ENCODE results near the gene SLC39A11.

Gene SLC39A11

DNA sequence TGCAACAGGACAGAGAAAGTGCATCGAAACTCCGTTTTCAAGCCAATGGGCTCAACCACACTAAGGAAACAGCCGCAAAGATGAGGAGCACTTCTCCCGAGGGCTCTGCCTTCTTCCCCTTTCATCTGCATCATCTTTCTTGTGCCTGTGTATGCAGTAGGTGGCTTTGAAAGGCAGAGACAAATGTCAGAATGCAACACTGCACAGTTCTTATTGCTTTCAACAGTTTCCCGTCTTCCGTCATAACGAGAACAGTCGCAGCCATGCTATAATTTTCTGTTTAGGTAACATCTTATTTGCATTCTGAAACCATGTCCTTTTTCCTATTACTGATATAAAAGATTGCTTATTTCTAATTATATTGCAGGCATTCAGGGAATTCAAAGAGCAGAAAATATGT, 205.2 kb downstream of the SLC39A11 start:
- H3K36me3 Mint-ChIP-seq (ENCODE audit: low read depth) = peaks cover 3% of the 10 kb centered on the region
- H3K4me3 Mint-ChIP-seq = no peak overlapping the region
- H3K9me3 Mint-ChIP-seq = peaks cover 2% of the 10 kb centered on the region
- H3K27ac Mint-ChIP-seq = no peak overlapping the region
- TF ChIP-seq, protein P1, sequence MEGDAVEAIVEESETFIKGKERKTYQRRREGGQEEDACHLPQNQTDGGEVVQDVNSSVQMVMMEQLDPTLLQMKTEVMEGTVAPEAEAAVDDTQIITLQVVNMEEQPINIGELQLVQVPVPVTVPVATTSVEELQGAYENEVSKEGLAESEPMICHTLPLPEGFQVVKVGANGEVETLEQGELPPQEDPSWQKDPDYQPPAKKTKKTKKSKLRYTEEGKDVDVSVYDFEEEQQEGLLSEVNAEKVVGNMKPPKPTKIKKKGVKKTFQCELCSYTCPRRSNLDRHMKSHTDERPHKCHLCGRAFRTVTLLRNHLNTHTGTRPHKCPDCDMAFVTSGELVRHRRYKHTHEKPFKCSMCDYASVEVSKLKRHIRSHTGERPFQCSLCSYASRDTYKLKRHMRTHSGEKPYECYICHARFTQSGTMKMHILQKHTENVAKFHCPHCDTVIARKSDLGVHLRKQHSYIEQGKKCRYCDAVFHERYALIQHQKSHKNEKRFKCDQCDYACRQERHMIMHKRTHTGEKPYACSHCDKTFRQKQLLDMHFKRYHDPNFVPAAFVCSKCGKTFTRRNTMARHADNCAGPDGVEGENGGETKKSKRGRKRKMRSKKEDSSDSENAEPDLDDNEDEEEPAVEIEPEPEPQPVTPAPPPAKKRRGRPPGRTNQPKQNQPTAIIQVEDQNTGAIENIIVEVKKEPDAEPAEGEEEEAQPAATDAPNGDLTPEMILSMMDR (IDR thresholded peaks at IDR 0.05) = no peak
- no peak for DNase-seq
- no peaks in the 10 kb centered on the region for H3K4me1 Mint-ChIP-seq
- H3K27me3 Mint-ChIP-seq (ENCODE audit: low read depth, poor library complexity) = peaks cover 7% of the 10 kb centered on the region

DNA sequence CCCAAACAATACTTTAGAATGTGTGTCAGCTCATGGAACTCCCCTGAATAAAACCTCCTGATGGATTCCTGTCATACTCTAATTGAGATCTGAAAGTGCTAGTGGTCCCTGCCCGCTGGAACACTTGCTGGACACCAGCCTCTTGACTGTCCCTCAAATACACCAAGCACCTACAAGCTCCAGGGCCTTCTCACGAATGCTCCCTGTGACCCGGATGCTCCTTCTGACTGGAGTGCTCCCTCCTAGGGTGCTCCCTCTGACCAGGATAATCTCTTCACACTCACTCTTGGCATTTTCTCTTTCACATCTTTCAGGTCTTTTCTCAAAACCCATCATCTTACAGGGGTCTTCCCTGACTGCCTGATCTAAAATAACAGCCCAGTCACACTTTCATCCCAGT, 205.9 kb downstream of the SLC39A11 start:
- H3K4me1 Mint-ChIP-seq = no peaks in the 10 kb centered on the region
- no peak for DNase-seq
- H3K27me3 Mint-ChIP-seq (ENCODE audit: low read depth, poor library complexity) = peaks cover 7% of the 10 kb centered on the region
- H3K9me3 Mint-ChIP-seq = peaks cover 6% of the 10 kb centered on the region
- H3K36me3 Mint-ChIP-seq (ENCODE audit: low read depth) = peaks cover 6% of the 10 kb centered on the region
- no peak overlapping the region for H3K4me3 Mint-ChIP-seq
- TF ChIP-seq, protein P1 (IDR thresholded peaks at IDR 0.05) = no peak
- H3K27ac Mint-ChIP-seq = no peak overlapping the region

DNA sequence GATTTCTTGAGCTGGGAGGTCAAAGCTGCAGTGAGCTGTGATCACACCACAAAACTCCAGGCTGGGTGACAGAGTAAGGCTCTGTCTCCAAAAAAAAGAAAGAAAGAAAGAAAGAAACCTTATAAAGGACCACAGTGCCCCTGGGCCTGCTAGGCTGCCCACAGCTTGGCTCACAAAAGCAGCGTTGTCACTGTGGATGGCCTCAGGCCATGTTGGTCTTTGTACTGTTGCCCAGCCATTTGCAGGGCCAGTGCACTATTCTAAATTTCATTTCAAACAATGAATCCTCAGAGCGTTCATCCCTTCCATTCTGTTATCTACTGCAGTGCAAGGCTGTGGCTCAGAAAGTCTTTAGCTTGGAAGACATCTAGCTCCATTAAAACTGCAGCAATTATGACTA, 208.4 kb downstream of the SLC39A11 start:
- no peak overlapping the region for H3K4me3 Mint-ChIP-seq
- no peaks in the 10 kb centered on the region for H3K4me1 Mint-ChIP-seq
- H3K27me3 Mint-ChIP-seq (ENCODE audit: low read depth, poor library complexity) = peaks cover 7% of the 10 kb centered on the region
- DNase-seq = no peak
- peaks cover 25% of the 10 kb centered on the region for H3K9me3 Mint-ChIP-seq
- no peak overlapping the region for H3K27ac Mint-ChIP-seq
- TF ChIP-seq, protein P1 (IDR thresholded peaks at IDR 0.05) = no peak
- H3K36me3 Mint-ChIP-seq (ENCODE audit: low read depth) = peaks cover 21% of the 10 kb centered on the region

DNA sequence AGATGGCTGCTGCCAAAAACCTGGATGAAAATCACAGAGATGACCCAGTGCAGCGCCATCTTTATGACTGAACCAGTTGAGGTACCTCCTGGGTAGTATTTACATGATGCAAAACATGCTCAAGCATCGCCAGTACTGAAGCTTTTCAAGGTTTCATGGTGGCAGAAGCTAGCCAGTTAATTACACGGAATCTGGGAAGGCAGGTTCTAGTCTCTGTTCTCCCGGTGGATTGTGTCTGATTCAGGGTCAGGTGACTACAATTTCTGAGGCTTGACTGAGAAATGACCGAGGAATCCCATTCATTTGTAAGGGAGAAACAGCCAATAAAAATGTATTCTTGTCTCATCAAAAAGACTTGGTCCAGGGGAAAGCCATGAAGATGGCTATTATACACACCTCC, 209.1 kb downstream of the SLC39A11 start:
- no peak overlapping the region for H3K4me3 Mint-ChIP-seq
- H3K9me3 Mint-ChIP-seq = peaks cover 32% of the 10 kb centered on the region
- H3K4me1 Mint-ChIP-seq = no peaks in the 10 kb centered on the region
- H3K36me3 Mint-ChIP-seq (ENCODE audit: low read depth) = peaks cover 24% of the 10 kb centered on the region
- H3K27me3 Mint-ChIP-seq (ENCODE audit: low read depth, poor library complexity) = peaks cover 7% of the 10 kb centered on the region
- DNase-seq = no peak
- H3K27ac Mint-ChIP-seq = no peak overlapping the region
- TF ChIP-seq, protein P1 (IDR thresholded peaks at IDR 0.05) = no peak

DNA sequence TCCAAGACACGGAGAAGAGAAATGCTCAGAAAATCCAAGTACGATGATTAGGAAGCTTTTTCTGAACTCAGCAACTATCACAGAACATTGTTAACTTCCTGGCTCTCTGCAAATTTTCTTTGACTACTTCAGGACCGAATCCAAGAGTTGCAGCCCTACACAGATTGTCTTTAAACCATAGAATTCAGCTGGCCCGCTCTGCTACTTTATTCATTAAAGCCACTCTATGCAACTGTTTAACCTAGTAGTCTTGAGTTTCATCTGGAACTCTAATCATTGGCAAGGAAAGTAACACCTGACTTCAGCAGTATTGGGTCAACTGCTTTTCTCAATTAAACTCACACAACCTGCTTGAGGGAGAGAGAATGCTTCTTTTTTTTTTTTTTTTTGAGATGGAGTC, 210.1 kb downstream of the SLC39A11 start:
- Mint-ChIP-seq H3K27ac (no peak overlapping the region), H3K4me3 (no peak overlapping the region), H3K4me1 (no peaks in the 10 kb centered on the region), H3K9me3 (peaks cover 37% of the 10 kb centered on the region), H3K36me3 (ENCODE audit: low read depth) (peaks cover 28% of the 10 kb centered on the region), H3K27me3 (ENCODE audit: low read depth, poor library complexity) (peaks cover 5% of the 10 kb centered on the region)
- TF ChIP-seq, protein P1 (IDR thresholded peaks at IDR 0.05) = no peak
- no peak for DNase-seq

DNA sequence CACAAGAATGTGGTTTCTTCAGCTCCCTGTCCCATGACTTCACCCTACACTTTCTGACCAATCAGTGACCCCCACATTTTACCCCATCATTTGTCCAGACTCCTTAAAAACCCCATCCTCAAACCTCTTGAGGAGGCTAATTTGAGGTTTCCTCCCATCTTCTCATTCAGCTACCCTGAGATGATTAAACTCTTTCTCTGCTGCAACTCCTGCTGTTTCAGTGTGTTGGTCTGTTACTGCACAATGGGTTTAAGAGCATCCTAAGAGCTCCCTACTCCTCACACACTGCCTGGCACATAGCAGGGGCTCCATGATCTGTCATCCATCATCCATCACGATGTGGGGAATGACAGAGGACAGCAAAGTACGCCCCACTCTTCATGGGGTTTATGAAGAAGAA, 212.6 kb downstream of the SLC39A11 start:
- no peak for DNase-seq
- no peaks in the 10 kb centered on the region for H3K4me1 Mint-ChIP-seq
- H3K36me3 Mint-ChIP-seq (ENCODE audit: low read depth) = peaks cover 41% of the 10 kb centered on the region
- H3K4me3 Mint-ChIP-seq = no peak overlapping the region
- no peak overlapping the region for H3K27ac Mint-ChIP-seq
- TF ChIP-seq, protein P1 (IDR thresholded peaks at IDR 0.05) = no peak
- no peaks in the 10 kb centered on the region for H3K27me3 Mint-ChIP-seq (ENCODE audit: low read depth, poor library complexity)
- peaks cover 58% of the 10 kb centered on the region for H3K9me3 Mint-ChIP-seq
